RKO (cell line): ENCODE results near the gene ZNF280C.

Experiments
- DNase-seq: peaks from one replicate; pipeline ENCODE4 v3.0.0-alpha.2; 2016; ENCODE audit warnings: low spot score

Gene ZNF280C

GRCh38 chrX:130174937-130175336 is 93.8 kb downstream of the ZNF280C start:
- DNase-seq: no peak

GRCh38 chrX:130174045-130174704 is 94.5 kb downstream of the ZNF280C start:
- DNase-seq: peak; percentile 50

GRCh38 chrX:130173190-130173895 is 95.4 kb downstream of the ZNF280C start:
- DNase-seq: peak; percentile 83

GRCh38 chrX:130172127-130172845 is 96.4 kb downstream of the ZNF280C start:
- no peak for DNase-seq

- no peak for DNase-seq
Observed at GRCh38 chrX:130171446-130172126, 97.1 kb downstream of the ZNF280C start, which contains the start of gene RAB33A. TSS of gene RAB33A (plus strand) at chrX:130171962. CDS start at chrX:130172063, 101 bp downstream.

- DNase-seq: no peak
Observed at GRCh38 chrX:130170752-130171445, 97.8 kb downstream of the ZNF280C start.

- DNase-seq: no peak
Observed at GRCh38 chrX:130167040-130167439, 101.7 kb downstream of the ZNF280C start.

- no peak for DNase-seq
Observed at GRCh38 chrX:130166503-130166777, 102.3 kb downstream of the ZNF280C start.

GRCh38 chrX:130165703-130166502 is 102.8 kb downstream of the ZNF280C start, which contains the start of gene AIFM1:
TSS of gene AIFM1 (minus strand) at chrX:130165841. CDS start at chrX:130165656, 185 bp downstream.
- peak; percentile 91 for DNase-seq

GRCh38 chrX:130165181-130165702 is 103.5 kb downstream of the ZNF280C start:
- DNase-seq: peak; percentile 56

GRCh38 chrX:130163398-130163797 is 105.3 kb downstream of the ZNF280C start:
- no peak for DNase-seq

GRCh38 chrX:130162094-130162735 is 106.5 kb downstream of the ZNF280C start:
- no peak for DNase-seq

GRCh38 chrX:130159776-130160175 is 108.9 kb downstream of the ZNF280C start:
- no peak for DNase-seq

GRCh38 chrX:130158311-130158710 is 110.4 kb downstream of the ZNF280C start:
- no peak for DNase-seq

GRCh38 chrX:130155564-130155963 is 113.1 kb downstream of the ZNF280C start:
- DNase-seq: no peak
